SU-DHL-6 (cell line): ENCODE data around the gene HRAS.

Experiments
- H2AFZ ChIP-seq: fragments of 200-600 bp; sonication (generic); 2 replicates; pipeline ENCODE4 v1.6.1; 2014; ENCODE audit warnings: low read depth, mild to moderate bottlenecking, moderate library complexity, mixed read lengths, antibody characterized with exemption, low read length; ENCODE audit not compliant: severe bottlenecking
- H3F3A ChIP-seq: fragments of 200-600 bp; shearing (Covaris generic); 2 replicates; pipeline ENCODE4 v1.6.0; 2016; ENCODE audit warnings: antibody characterized with exemption, mild to moderate bottlenecking; ENCODE audit not compliant: insufficient read depth
- H3K27ac ChIP-seq: fragments of 200-600 bp; sonication (generic); 2 replicates; pipeline ENCODE4 v1.5.1; 2016; ENCODE audit warnings: low read depth, mild to moderate bottlenecking, low read length, moderate library complexity, mixed read lengths
- H3K27me3 ChIP-seq: fragments of 200-600 bp; sonication (generic), shearing (Covaris generic); 2 replicates; pipeline ENCODE4 v1.6.0; 2014; ENCODE audit warnings: mild to moderate bottlenecking, low read length
- H3K36me3 ChIP-seq: fragments of 200-600 bp; sonication (generic); 2 replicates; pipeline ENCODE4 v1.6.1; 2014; ENCODE audit warnings: mild to moderate bottlenecking, low read length, mixed read lengths
- H3K4me2 ChIP-seq: fragments of 300-600, 200-600 bp; shearing (Covaris generic), sonication (generic); 2 replicates; pipeline ENCODE4 v1.6.0; 2014; ENCODE audit warnings: low read length, low read depth, mild to moderate bottlenecking; ENCODE audit not compliant: poor library complexity, severe bottlenecking
- H3K4me3 ChIP-seq: fragments of 200-600 bp; sonication (generic); 2 replicates; pipeline ENCODE4 v1.5.1; 2014; ENCODE audit warnings: antibody characterized with exemption, low read length, mild to moderate bottlenecking, mixed read lengths; ENCODE audit not compliant: insufficient read depth, poor library complexity, severe bottlenecking
- H3K79me2 ChIP-seq: fragments of 200-600 bp; sonication (generic); 2 replicates; pipeline ENCODE4 v1.6.1; 2014; ENCODE audit warnings: mild to moderate bottlenecking, low read length, moderate library complexity; ENCODE audit not compliant: insufficient read depth
- H3K9ac ChIP-seq: fragments of 200-600 bp; sonication (generic); 2 replicates; pipeline ENCODE4 v1.7.0; 2014; ENCODE audit warnings: mild to moderate bottlenecking, low read length
- H3K9me2 ChIP-seq: fragments of 200-600 bp; sonication (generic); replicated peaks from 2 replicates; pipeline ENCODE4 v1.6.1; 2014; ENCODE audit warnings: low read length; ENCODE audit not compliant: insufficient read depth
- H3K9me3 ChIP-seq: fragments of 200-600 bp; sonication (generic); 2 replicates; pipeline ENCODE4 v1.6.1; 2014; ENCODE audit warnings: low read length, mixed read lengths; ENCODE audit not compliant: insufficient read depth
- H4K20me1 ChIP-seq: fragments of 200-600 bp; sonication (generic); 2 replicates; pipeline ENCODE4 v1.6.1; 2014; ENCODE audit warnings: low read depth, mild to moderate bottlenecking, antibody characterized with exemption, low read length, moderate library complexity, mixed read lengths
- EZH2phosphoT487 ChIP-seq: fragments of 200-600 bp; sonication (generic), shearing (Covaris generic); conservative IDR thresholded peaks from 2 replicates; pipeline ENCODE4 v1.6.1; 2018; ENCODE audit warnings: mild to moderate bottlenecking, antibody characterized with exemption, low read length, moderate library complexity, mixed read lengths
- TF ChIP-seq, protein P1 (sequence below): fragments of 200-600 bp; sonication (generic); IDR thresholded peaks from one replicate; pipeline ENCODE4 v1.5.1; 2017; ENCODE audit warnings: antibody characterized with exemption, mild to moderate bottlenecking, low read length, moderate library complexity; ENCODE audit not compliant: insufficient read depth, poor library complexity, severe bottlenecking

HRAS gene

DNA sequence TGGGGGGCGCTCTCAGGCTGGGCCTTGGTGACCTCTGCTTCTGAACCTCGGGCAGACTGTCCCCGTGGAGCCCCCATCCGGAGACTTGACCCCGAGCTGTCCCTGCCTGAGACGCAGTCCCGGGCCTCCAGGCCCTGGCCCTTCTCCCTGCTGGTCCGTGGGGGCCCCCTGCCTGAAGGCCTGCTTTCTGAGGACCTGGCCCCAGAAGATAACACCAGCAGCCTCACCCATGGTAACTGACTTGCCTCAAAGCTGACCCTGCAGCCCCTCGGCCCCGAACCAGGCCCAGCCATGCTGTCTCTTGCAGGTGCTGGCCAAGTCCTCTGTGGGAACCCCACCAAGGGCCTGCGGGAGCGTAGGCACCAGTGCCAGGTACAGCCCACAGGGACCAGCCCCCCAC is 16.2 kb upstream of the HRAS start:
- Histone ChIP-seq H3K36me3 (no peaks in the 10 kb centered on the region), H3K4me3 (no peak overlapping the region), H4K20me1 (no peaks in the 10 kb centered on the region), H3K9me2 (no peaks in the 10 kb centered on the region), H3K4me2 (no peak overlapping the region), H3K27ac (no peak overlapping the region), H2AFZ (no peak overlapping the region), H3K9me3 (no peaks in the 10 kb centered on the region), H3K79me2 (no peaks in the 10 kb centered on the region), H3K9ac (no peak overlapping the region), H3K27me3 (no peaks in the 10 kb centered on the region), H3F3A (no peaks in the 10 kb centered on the region)
- TF ChIP-seq, protein P1, sequence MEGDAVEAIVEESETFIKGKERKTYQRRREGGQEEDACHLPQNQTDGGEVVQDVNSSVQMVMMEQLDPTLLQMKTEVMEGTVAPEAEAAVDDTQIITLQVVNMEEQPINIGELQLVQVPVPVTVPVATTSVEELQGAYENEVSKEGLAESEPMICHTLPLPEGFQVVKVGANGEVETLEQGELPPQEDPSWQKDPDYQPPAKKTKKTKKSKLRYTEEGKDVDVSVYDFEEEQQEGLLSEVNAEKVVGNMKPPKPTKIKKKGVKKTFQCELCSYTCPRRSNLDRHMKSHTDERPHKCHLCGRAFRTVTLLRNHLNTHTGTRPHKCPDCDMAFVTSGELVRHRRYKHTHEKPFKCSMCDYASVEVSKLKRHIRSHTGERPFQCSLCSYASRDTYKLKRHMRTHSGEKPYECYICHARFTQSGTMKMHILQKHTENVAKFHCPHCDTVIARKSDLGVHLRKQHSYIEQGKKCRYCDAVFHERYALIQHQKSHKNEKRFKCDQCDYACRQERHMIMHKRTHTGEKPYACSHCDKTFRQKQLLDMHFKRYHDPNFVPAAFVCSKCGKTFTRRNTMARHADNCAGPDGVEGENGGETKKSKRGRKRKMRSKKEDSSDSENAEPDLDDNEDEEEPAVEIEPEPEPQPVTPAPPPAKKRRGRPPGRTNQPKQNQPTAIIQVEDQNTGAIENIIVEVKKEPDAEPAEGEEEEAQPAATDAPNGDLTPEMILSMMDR = no peak
- no peak for TF ChIP-seq EZH2phosphoT487

DNA sequence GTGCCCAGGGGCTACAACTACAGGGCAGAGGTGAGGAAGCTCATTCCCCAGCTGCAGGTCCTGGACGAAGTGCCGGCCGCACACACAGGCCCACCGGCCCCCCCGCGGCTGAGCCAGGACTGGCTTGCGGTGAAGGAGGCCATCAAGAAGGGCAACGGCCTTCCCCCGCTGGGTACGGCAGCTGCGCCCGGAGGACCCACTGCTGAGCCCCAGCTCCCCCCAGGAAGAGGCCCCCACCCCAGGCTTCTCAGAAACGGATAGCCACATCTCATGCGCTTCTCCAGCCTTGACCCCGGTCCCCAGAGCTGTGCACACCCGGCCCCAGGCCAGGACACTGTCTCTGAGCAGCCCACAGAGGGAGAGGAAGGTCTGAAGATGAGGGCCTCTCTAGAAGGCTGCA is 15.8 kb upstream of the HRAS start:
- no peaks in the 10 kb centered on the region for H3K79me2 ChIP-seq
- H3F3A ChIP-seq = no peaks in the 10 kb centered on the region
- H3K9ac ChIP-seq = no peak overlapping the region
- no peak overlapping the region for H3K4me3 ChIP-seq
- H3K36me3 ChIP-seq = no peaks in the 10 kb centered on the region
- no peak overlapping the region for H3K27ac ChIP-seq
- TF ChIP-seq EZH2phosphoT487 = no peak
- TF ChIP-seq, protein P1 = no peak
- H3K9me2 ChIP-seq = no peaks in the 10 kb centered on the region
- H3K9me3 ChIP-seq = no peaks in the 10 kb centered on the region
- no peak overlapping the region for H3K4me2 ChIP-seq
- H2AFZ ChIP-seq = no peak overlapping the region
- no peaks in the 10 kb centered on the region for H4K20me1 ChIP-seq
- no peaks in the 10 kb centered on the region for H3K27me3 ChIP-seq

DNA sequence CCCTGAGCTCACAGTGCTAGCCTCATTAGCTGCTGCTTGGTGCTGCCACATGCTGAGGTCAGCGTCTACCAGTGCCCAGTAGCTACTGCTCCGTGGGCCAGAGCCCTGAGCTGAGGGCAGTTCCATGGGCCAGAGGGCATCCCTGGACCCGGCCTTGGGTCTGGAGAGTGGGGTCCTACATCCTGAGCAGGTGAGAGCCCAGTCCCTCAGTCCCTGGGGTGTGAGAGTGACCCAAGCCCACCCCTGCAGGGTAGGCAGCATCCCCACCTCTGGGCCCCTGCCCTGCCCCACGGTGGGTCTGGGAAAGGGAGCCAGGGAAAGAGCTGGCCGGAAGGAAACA is 15.3 kb upstream of the HRAS start:
- H3F3A ChIP-seq = no peaks in the 10 kb centered on the region
- no peak overlapping the region for H2AFZ ChIP-seq
- H3K9ac ChIP-seq = no peak overlapping the region
- no peaks in the 10 kb centered on the region for H3K9me3 ChIP-seq
- no peaks in the 10 kb centered on the region for H3K79me2 ChIP-seq
- H3K27ac ChIP-seq = no peak overlapping the region
- no peaks in the 10 kb centered on the region for H3K9me2 ChIP-seq
- no peaks in the 10 kb centered on the region for H3K36me3 ChIP-seq
- no peak overlapping the region for H3K4me3 ChIP-seq
- H4K20me1 ChIP-seq = no peaks in the 10 kb centered on the region
- no peak overlapping the region for H3K4me2 ChIP-seq
- no peaks in the 10 kb centered on the region for H3K27me3 ChIP-seq
- TF ChIP-seq EZH2phosphoT487 = no peak
- TF ChIP-seq, protein P1 = no peak
